H1 (cell line): ENCODE measurements around the gene FGF13.

Source experiments
- CHD1 ChIP-seq: IDR thresholded peaks from 2 replicates; pipeline ENCODE4 v1.6.1; 2012; ENCODE audit warnings: low read depth, low read length, improper control_type of control experiment
- EP300 ChIP-seq, 2 experiments: IDR thresholded peaks; 1 replicate in 1 of 2; 2 replicates in 1 of 2; pipeline ENCODE4 v1.6.1; 2011 to 2012; ENCODE audit warnings: low read depth in 2 of 2, low read length in 2 of 2, mild to moderate bottlenecking in 2 of 2, borderline replicate concordance in 1 of 2, inconsistent platforms in 1 of 2, moderate library complexity in 1 of 2
- GTF2F1 ChIP-seq: IDR thresholded peaks from 2 replicates; pipeline ENCODE4 v1.6.1; 2012; ENCODE audit warnings: low read depth, low read length, improper control_type of control experiment, borderline replicate concordance
- MAX ChIP-seq: IDR thresholded peaks from 2 replicates; pipeline ENCODE4 v1.6.1; 2012; ENCODE audit warnings: inconsistent platforms
- SUZ12 ChIP-seq: fragments of 200-600 bp; sonication (generic); IDR thresholded peaks from 2 replicates; pipeline ENCODE4 v1.6.1; 2012; ENCODE audit warnings: mild to moderate bottlenecking, inconsistent platforms, low read length, moderate library complexity, mixed read lengths

GRCh38 chrX:138638996-138639395 lies 72.5 kb downstream of the FGF13 start:
- no peak for TF ChIP-seq MAX
- TF ChIP-seq CHD1 = no peak
- TF ChIP-seq EP300 (IDR thresholded peaks at IDR 0.05; ENCODE audit: borderline replicate concordance in 1 of 2, low read depth in 2 of 2, low read length in 2 of 2) = no peak
- TF ChIP-seq GTF2F1 = no peak
- TF ChIP-seq SUZ12 = no peak
